Measurements from ENCODE around the gene IFT122.

Gene IFT122

DNA sequence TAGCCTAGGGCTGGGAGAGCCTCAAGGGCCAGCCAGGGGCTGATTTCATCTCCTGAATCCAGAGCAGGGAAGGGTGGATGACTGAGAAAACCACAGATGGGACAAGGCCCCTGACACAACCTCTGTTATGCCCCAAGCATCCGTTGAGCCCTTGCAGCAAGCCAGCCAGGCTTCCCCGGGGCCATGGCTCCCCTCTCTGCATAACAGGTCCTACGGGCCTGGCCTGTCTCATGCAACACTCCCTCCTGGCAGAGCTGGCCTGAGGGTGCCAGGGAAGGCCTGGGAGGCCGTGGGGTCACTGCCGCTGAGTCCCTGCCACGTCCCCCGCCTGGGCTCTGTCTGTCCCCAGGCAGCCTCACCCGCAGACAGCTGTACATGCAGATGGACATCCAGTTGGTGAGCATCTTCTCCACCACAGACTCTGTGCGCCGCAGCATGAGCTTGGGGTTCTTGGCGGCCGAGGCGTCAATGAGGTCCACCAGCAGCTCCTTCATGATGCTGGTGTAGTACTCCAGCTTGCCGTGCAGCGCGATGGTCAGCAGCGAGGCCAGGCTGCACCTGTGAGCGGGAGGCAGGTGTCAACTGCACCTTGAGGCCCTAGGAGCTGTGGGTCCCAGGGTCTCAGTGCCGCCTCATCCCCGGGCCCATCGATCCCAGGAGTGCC, 125.1 kb downstream of the IFT122 start:
- peaks cover 30% of the 10 kb centered on the region for H3K4me1 ChIP-seq (ENCODE audit: control insufficient read depth, insufficient read depth, low read length, unreplicated experiment)

DNA sequence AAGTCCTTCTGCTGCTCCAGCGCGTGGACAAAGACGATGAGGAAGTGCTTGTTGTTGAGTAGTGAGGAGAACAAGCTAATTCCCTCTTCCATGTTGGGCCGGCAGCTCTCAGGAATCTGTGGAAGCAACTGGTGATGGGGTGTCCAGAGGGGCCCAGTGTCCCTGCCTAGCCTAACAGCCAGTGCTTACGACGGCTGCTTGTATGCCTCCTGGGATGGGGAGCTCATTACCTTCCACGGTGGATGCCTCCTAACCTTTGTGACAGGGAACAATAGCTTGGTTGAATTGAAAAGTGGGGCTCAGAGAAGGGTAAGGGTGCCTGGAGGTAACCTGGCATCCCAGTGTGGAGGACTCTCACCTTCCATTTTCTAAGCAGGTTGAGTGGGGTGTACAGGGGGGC, 125.9 kb downstream of the IFT122 start:
- Histone ChIP-seq H3K4me3 (ENCODE audit: low read depth, low read length) (no peak overlapping the region), H3K36me3 (ENCODE audit: insufficient read depth, low read length) (peaks cover 5% of the 10 kb centered on the region; the same call in 1 of the 2 replicates), H2AFZ (ENCODE audit: low read length, unreplicated experiment) (no peak overlapping the region), H3K27me3 (ENCODE audit: insufficient read depth, low read length) (no peaks in the 10 kb centered on the region), H3K27ac (ENCODE audit: low read depth, low read length) (no peak overlapping the region), H3K79me2 (ENCODE audit: control insufficient read depth, insufficient read depth, low read length, unreplicated experiment) (no peaks in the 10 kb centered on the region), H3K4me1 (ENCODE audit: control insufficient read depth, insufficient read depth, low read length, unreplicated experiment) (peaks cover 23% of the 10 kb centered on the region)

More for the DNA sequence above, 125.1 kb downstream of the IFT122 start:
- Histone ChIP-seq H3K79me2 (ENCODE audit: control insufficient read depth, insufficient read depth, low read length, unreplicated experiment) (no peaks in the 10 kb centered on the region), H3K36me3 (ENCODE audit: insufficient read depth, low read length) (peaks cover 5% of the 10 kb centered on the region; the same call in 1 of the 2 replicates), H2AFZ (ENCODE audit: low read length, unreplicated experiment) (no peak overlapping the region), H3K4me3 (ENCODE audit: low read depth, low read length) (no peak overlapping the region), H3K27ac (ENCODE audit: low read depth, low read length) (no peak overlapping the region), H3K27me3 (ENCODE audit: insufficient read depth, low read length) (no peaks in the 10 kb centered on the region)

DNA sequence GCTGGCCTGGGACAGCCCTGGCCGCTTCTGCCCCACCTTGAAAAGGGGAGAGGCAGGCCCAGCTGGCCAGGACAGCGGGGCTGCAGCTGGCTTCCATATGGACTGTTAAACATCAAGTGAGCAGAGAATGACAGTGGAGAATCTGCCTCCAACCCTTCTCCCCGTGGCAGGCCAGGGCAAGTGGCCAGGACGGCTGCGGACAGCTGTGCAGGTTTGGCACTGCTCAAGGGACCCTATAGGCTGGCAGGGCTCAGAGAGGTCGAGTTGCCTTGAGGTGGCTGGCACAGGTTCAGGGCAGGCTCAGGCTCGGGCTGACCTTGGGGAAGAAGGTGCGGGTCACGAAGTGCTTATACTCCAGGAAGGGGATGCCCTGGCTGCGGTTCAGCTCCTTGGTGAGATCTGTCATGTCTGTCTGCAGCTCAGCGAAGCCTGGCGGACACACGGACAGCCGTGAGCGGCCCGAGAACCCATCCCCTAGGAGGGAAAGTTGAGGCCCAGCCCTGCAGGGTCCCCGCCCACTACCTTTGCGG, 127.2 kb downstream of the IFT122 start:
- Histone ChIP-seq H3K36me3 (ENCODE audit: insufficient read depth, low read length) (peaks cover 5% of the 10 kb centered on the region; the same call in 1 of the 2 replicates), H3K27me3 (ENCODE audit: insufficient read depth, low read length) (no peaks in the 10 kb centered on the region), H3K27ac (ENCODE audit: low read depth, low read length) (no peak overlapping the region), H3K4me3 (ENCODE audit: low read depth, low read length) (no peak overlapping the region), H3K4me1 (ENCODE audit: control insufficient read depth, insufficient read depth, low read length, unreplicated experiment) (peaks cover 10% of the 10 kb centered on the region), H2AFZ (ENCODE audit: low read length, unreplicated experiment) (no peak overlapping the region), H3K79me2 (ENCODE audit: control insufficient read depth, insufficient read depth, low read length, unreplicated experiment) (no peaks in the 10 kb centered on the region)

DNA sequence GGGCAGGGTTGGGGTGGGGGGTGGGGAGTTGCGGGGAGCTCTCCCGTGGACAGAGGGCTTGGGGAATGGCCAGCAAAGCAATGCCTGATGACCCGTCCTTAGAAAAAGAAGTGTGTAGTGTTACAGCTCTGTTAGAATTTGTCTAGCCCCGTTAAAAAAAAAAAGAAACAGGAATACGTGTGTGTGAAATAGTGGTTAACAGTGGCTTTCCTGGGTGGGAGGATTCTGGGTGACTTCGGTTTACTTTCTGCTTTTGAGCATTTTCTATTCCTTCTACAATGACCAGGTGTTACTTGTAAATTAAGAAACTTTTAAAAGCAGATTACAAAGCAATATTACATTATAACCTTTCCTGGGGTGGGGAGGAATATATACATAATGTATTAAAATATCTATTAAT, 127.9 kb downstream of the IFT122 start:
- no peak overlapping the region for H2AFZ ChIP-seq (ENCODE audit: low read length, unreplicated experiment)
- H3K4me3 ChIP-seq (ENCODE audit: low read depth, low read length): no peak overlapping the region
- no peak overlapping the region for H3K27ac ChIP-seq (ENCODE audit: low read depth, low read length)
- H3K4me1 ChIP-seq (ENCODE audit: control insufficient read depth, insufficient read depth, low read length, unreplicated experiment): peaks cover 10% of the 10 kb centered on the region
- H3K36me3 ChIP-seq (ENCODE audit: insufficient read depth, low read length): 0 out of 2 replicates have a peak, but pooled peaks cover 5% of the 10 kb centered on the region
- H3K79me2 ChIP-seq (ENCODE audit: control insufficient read depth, insufficient read depth, low read length, unreplicated experiment): no peaks in the 10 kb centered on the region
- no peaks in the 10 kb centered on the region for H3K27me3 ChIP-seq (ENCODE audit: insufficient read depth, low read length)

DNA sequence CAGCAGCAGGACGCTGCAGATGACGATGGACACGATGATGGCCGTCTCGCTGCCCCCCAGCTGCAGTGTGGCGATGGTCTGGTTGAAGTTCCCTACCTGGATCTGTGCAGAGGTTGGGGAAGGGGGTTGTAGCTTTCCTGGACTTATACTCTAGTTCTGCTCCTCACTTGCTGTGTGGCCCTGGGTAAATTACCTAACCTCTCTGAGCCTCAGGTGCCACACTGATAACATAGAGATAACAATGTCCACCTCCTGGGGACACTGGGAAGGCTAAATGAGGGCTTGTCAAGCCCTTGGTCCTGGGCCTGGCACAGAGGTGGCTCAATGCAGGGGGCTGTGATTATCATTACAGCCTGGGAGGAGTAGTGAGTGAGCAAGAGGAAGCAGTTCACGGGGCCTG, 129.8 kb downstream of the IFT122 start:
- 0 out of 2 replicates have a peak, but pooled peaks cover 5% of the 10 kb centered on the region for H3K36me3 ChIP-seq (ENCODE audit: insufficient read depth, low read length)
- no peak overlapping the region for H3K27ac ChIP-seq (ENCODE audit: low read depth, low read length)
- no peaks in the 10 kb centered on the region for H3K79me2 ChIP-seq (ENCODE audit: control insufficient read depth, insufficient read depth, low read length, unreplicated experiment)
- H2AFZ ChIP-seq (ENCODE audit: low read length, unreplicated experiment): no peak overlapping the region
- no peaks in the 10 kb centered on the region for H3K27me3 ChIP-seq (ENCODE audit: insufficient read depth, low read length)
- H3K4me3 ChIP-seq (ENCODE audit: low read depth, low read length): no peak overlapping the region
- H3K4me1 ChIP-seq (ENCODE audit: control insufficient read depth, insufficient read depth, low read length, unreplicated experiment): no peaks in the 10 kb centered on the region
